Hepatocyte (in vitro differentiated cells): ENCODE results near the gene ZNF189. TPM values are rescaled to one million over a fixed set of nuclear protein-coding genes. Genes with fewer than 3 reads are reported as not detected.
A peak's percentile ranks its signal among the peaks of the same experiment; 100 is the strongest.

ENCODE experiments used
- DNase-seq: peaks from one replicate; pipeline ENCODE4 v3.0.0-alpha.2; 2016; ENCODE audit warnings: low spot score
- H2AFZ ChIP-seq: fragments of 200-600 bp; sonication (generic); 2 replicates; pipeline ENCODE4 v1.6.0; 2016; ENCODE audit warnings: antibody characterized with exemption, mild to moderate bottlenecking
- H3K27ac ChIP-seq: fragments of 200-600 bp; sonication (generic); 2 replicates; pipeline ENCODE4 v1.5.1; 2016; ENCODE audit warnings: mild to moderate bottlenecking
- H3K27me3 ChIP-seq: fragments of 200-600 bp; sonication (generic); 2 replicates; pipeline ENCODE4 v1.6.1; 2016
- H3K36me3 ChIP-seq: fragments of 200-600 bp; sonication (generic); replicated peaks from 2 replicates; pipeline ENCODE4 v1.5.1; 2016; ENCODE audit warnings: low read depth; ENCODE audit not compliant: insufficient read depth
- H3K4me1 ChIP-seq: fragments of 200-600 bp; sonication (generic); 2 replicates; pipeline ENCODE4 v1.5.1; 2016; ENCODE audit warnings: mild to moderate bottlenecking, moderate library complexity; ENCODE audit not compliant: insufficient read depth
- H3K4me2 ChIP-seq: fragments of 200-600 bp; sonication (generic); 2 replicates; pipeline ENCODE4 v1.6.0; 2016
- H3K4me3 ChIP-seq: fragments of 200-600 bp; sonication (generic); 2 replicates; pipeline ENCODE4 v1.5.1; 2016; ENCODE audit warnings: mild to moderate bottlenecking
- H3K79me2 ChIP-seq: fragments of 200-600 bp; sonication (generic); 2 replicates; pipeline ENCODE4 v1.6.0; 2017; ENCODE audit warnings: mild to moderate bottlenecking
- H3K9me2 ChIP-seq: fragments of 200-600 bp; sonication (generic); replicated peaks from 2 replicates; pipeline ENCODE4 v1.6.0; 2017; ENCODE audit warnings: mild to moderate bottlenecking; ENCODE audit not compliant: insufficient read depth
- H3K9me3 ChIP-seq: fragments of 200-600 bp; sonication (generic); 2 replicates; pipeline ENCODE4 v1.5.1; 2016; ENCODE audit warnings: low read depth, mild to moderate bottlenecking
- H4K20me1 ChIP-seq: fragments of 200-600 bp; sonication (generic); 2 replicates; pipeline ENCODE4 v1.6.0; 2016; ENCODE audit warnings: mild to moderate bottlenecking; ENCODE audit not compliant: insufficient read depth, poor library complexity, severe bottlenecking
- EZH2 ChIP-seq: fragments of 200-600 bp; sonication (generic); IDR thresholded peaks from 2 replicates; pipeline ENCODE4 v1.6.1; 2016; ENCODE audit warnings: antibody characterized with exemption, mild to moderate bottlenecking, borderline replicate concordance
- EZH2phosphoT487 ChIP-seq: fragments of 200-600 bp; sonication (generic); IDR thresholded peaks from one replicate; pipeline ENCODE4 v1.6.1; 2018; ENCODE audit warnings: antibody characterized with exemption, mild to moderate bottlenecking, low read depth, moderate library complexity; ENCODE audit not compliant: unreplicated experiment, severe bottlenecking
- WGBS: methylation state at CpG from one replicate; pipeline ENCODE4 v1.1.6; 2016; ENCODE audit warnings: low lambda C conversion rate; ENCODE audit errors: missing lambda C conversion rate; 5-methylcytosine and 5-hydroxymethylcytosine counted together
- polyA plus RNA-seq: library from polyadenylated mRNA; unstranded; fragments of >200 nt; fragmentation: Nextera tagmentation; extraction: Ambion mirVana; gene quantifications from 2 replicates; pipeline ENCODE4 v1.2.1, GENCODE V29; 2016
- total RNA-seq: library from RNA; depleted of rRNA; stranded (reverse); fragments of >200 nt; gene quantifications from 2 replicates; pipeline ENCODE4 v1.2.3, GENCODE V29; 2014
- TF ChIP-seq, protein P1 (sequence below): fragments of 200-600 bp; sonication (generic); IDR thresholded peaks from 2 replicates; pipeline ENCODE4 v1.5.1; 2016; ENCODE audit warnings: antibody characterized with exemption, mild to moderate bottlenecking; ENCODE audit not compliant: poor library complexity

The ZNF189 gene
- total and polyA plus RNA-seq, 2 experiments from 2014 or later: 13.6 to 60.3 TPM

GRCh38 chr9:101453776-101454570, 55.3 kb downstream of the ZNF189 start:
- no peaks in the 10 kb centered on the region for H3K27me3 ChIP-seq
- no peaks in the 10 kb centered on the region for H3K4me1 ChIP-seq
- H3K27ac ChIP-seq: no peak overlapping the region
- WGBS: 87% methylated on average over 4 of the region's 4 CpGs
- no peak overlapping the region for H3K4me3 ChIP-seq
- H3K36me3 ChIP-seq: no peaks in the 10 kb centered on the region
- TF ChIP-seq EZH2 (no peak), EZH2phosphoT487 (no peak)
- TF ChIP-seq, protein P1, sequence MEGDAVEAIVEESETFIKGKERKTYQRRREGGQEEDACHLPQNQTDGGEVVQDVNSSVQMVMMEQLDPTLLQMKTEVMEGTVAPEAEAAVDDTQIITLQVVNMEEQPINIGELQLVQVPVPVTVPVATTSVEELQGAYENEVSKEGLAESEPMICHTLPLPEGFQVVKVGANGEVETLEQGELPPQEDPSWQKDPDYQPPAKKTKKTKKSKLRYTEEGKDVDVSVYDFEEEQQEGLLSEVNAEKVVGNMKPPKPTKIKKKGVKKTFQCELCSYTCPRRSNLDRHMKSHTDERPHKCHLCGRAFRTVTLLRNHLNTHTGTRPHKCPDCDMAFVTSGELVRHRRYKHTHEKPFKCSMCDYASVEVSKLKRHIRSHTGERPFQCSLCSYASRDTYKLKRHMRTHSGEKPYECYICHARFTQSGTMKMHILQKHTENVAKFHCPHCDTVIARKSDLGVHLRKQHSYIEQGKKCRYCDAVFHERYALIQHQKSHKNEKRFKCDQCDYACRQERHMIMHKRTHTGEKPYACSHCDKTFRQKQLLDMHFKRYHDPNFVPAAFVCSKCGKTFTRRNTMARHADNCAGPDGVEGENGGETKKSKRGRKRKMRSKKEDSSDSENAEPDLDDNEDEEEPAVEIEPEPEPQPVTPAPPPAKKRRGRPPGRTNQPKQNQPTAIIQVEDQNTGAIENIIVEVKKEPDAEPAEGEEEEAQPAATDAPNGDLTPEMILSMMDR: no peak
- H3K9me2 ChIP-seq: no peaks in the 10 kb centered on the region
- no peak overlapping the region for H2AFZ ChIP-seq
- no peaks in the 10 kb centered on the region for H4K20me1 ChIP-seq
- no peak for DNase-seq
- H3K79me2 ChIP-seq: no peaks in the 10 kb centered on the region
- H3K4me2 ChIP-seq: no peak overlapping the region
- H3K9me3 ChIP-seq: no peaks in the 10 kb centered on the region

- DNase-seq: no peak
- Histone ChIP-seq H3K4me2 (no peak overlapping the region), H3K9me2 (no peaks in the 10 kb centered on the region), H2AFZ (no peak overlapping the region), H3K79me2 (no peaks in the 10 kb centered on the region), H3K27ac (no peak overlapping the region), H3K4me1 (no peaks in the 10 kb centered on the region), H3K27me3 (no peaks in the 10 kb centered on the region), H3K9me3 (no peaks in the 10 kb centered on the region), H4K20me1 (no peaks in the 10 kb centered on the region), H3K36me3 (no peaks in the 10 kb centered on the region), H3K4me3 (no peak overlapping the region)
- 80% methylated on average over 2 of the region's 2 CpGs for WGBS
- TF ChIP-seq EZH2 (no peak), EZH2phosphoT487 (no peak)
- TF ChIP-seq, protein P1: no peak
These were observed 57.1 kb downstream of the ZNF189 start for GRCh38 chr9:101455656-101456240.

GRCh38 chr9:101457003-101457402, 58.4 kb downstream of the ZNF189 start:
- WGBS: 26% methylated on average over 3 of the region's 3 CpGs
- Histone ChIP-seq H3K9me3 (no peaks in the 10 kb centered on the region), H4K20me1 (no peaks in the 10 kb centered on the region)

More at GRCh38 chr9:101457003-101457402, 58.4 kb downstream of the ZNF189 start:
- Histone ChIP-seq H3K79me2 (no peaks in the 10 kb centered on the region), H3K4me2 (no peak overlapping the region), H3K4me1 (no peaks in the 10 kb centered on the region), H3K27me3 (no peaks in the 10 kb centered on the region), H3K36me3 (no peaks in the 10 kb centered on the region), H3K27ac (no peak overlapping the region), H3K4me3 (no peak overlapping the region), H3K9me2 (no peaks in the 10 kb centered on the region), H2AFZ (no peak overlapping the region)
- no peak for DNase-seq
- no peak for TF ChIP-seq EZH2
- no peak for TF ChIP-seq EZH2phosphoT487
- TF ChIP-seq, protein P1: peak; percentile 23
